ENCODE results near the gene CEP72.

The CEP72 gene

DNA sequence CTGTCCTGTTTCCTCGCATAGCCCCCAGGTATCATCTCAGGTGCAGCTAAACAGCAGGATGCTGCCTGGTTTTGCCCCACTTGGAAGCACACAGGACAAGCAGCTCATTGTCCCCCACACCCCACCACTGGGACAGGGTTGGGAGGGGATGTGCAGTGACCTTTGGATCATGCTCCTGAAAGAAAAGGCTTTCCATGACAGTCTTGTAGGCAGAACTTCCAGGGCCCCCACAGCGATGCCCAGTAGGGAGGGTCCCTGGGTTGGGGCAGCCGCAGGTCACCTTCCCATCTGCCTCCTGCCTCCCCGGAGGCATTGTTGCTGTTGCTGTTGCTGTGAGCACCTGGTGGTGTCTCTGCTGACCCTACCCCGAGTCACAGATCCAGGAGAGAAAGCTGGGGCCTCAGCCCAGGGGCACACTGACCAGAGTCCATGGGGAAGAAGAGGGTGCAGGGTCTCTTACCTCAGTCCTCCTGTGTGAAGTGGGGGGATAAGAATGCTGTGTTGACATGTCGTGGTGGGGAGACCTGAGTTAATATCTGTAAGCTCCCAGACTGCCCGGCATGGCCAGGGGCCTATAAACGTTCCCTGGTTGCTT is 8.5 kb downstream of the CEP72 start:
- H3K9ac ChIP-seq (ENCODE audit: low read depth, low read length) = no peak overlapping the region
- H3K4me1 ChIP-seq (ENCODE audit: insufficient read depth, low read length) = no peaks in the 10 kb centered on the region
- no peaks in the 10 kb centered on the region for H3K9me3 ChIP-seq (ENCODE audit: insufficient read depth, low read length, severe bottlenecking)
- peaks cover 33% of the 10 kb centered on the region for H3K79me2 ChIP-seq (ENCODE audit: insufficient read depth, low read length)
- H4K20me1 ChIP-seq (ENCODE audit: insufficient read depth, low read length) = peaks cover 41% of the 10 kb centered on the region
- peaks cover 91% of the 10 kb centered on the region for H3K36me3 ChIP-seq (ENCODE audit: insufficient read depth, low read length)
- H3K4me2 ChIP-seq (ENCODE audit: insufficient read depth, low read length) = no peak overlapping the region
- no peak overlapping the region for H3K27ac ChIP-seq (ENCODE audit: low read length)
- DNase-seq (no peak), ATAC-seq (ENCODE audit: insufficient read depth, low read depth) (no peak)
- TF ChIP-seq, protein P1, sequence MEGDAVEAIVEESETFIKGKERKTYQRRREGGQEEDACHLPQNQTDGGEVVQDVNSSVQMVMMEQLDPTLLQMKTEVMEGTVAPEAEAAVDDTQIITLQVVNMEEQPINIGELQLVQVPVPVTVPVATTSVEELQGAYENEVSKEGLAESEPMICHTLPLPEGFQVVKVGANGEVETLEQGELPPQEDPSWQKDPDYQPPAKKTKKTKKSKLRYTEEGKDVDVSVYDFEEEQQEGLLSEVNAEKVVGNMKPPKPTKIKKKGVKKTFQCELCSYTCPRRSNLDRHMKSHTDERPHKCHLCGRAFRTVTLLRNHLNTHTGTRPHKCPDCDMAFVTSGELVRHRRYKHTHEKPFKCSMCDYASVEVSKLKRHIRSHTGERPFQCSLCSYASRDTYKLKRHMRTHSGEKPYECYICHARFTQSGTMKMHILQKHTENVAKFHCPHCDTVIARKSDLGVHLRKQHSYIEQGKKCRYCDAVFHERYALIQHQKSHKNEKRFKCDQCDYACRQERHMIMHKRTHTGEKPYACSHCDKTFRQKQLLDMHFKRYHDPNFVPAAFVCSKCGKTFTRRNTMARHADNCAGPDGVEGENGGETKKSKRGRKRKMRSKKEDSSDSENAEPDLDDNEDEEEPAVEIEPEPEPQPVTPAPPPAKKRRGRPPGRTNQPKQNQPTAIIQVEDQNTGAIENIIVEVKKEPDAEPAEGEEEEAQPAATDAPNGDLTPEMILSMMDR (IDR thresholded peaks at IDR 0.05; ENCODE audit: borderline replicate concordance, extremely low read depth, low read length, poor library complexity, severe bottlenecking) = no peak
- TF ChIP-seq EZH2 (IDR thresholded peaks at IDR 0.05; ENCODE audit: borderline replicate concordance, low read depth, low read length, severe bottlenecking) = no peak
- H3K27me3 ChIP-seq (ENCODE audit: insufficient read depth, low read length, poor library complexity) = no peaks in the 10 kb centered on the region
- H3K4me3 ChIP-seq (ENCODE audit: low read depth in 1 of 2, low read length in 2 of 2) = no peak overlapping the region
- H2AFZ ChIP-seq (ENCODE audit: low read depth, low read length) = no peak overlapping the region

DNA sequence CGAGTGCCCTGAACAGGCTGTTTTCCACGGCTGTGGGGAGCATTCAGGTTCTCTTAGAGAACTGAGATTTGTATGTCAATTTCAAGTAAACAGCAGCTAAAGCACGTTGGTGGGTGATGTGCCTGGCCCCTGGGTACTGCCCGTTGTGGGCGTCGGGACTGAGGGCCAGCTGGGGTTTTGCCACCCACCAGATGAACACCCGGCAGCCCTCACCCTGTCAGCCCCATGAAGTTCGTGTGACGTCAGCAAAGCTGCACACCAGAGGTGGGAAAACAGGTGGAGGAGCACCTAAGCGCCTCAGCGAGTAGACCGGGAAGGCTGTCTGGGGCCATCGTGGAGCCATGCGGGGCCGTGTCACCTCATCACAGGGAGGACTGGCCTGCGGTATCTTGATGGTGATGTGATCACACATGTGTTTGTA is 9.2 kb downstream of the CEP72 start:
- no peaks in the 10 kb centered on the region for H3K4me1 ChIP-seq (ENCODE audit: insufficient read depth, low read length)
- H3K79me2 ChIP-seq (ENCODE audit: insufficient read depth, low read length) = peaks cover 26% of the 10 kb centered on the region
- ATAC-seq (ENCODE audit: insufficient read depth, low read depth) (no peak), DNase-seq (no peak)
- no peak overlapping the region for H3K9ac ChIP-seq (ENCODE audit: low read depth, low read length)
- TF ChIP-seq, protein P1 (IDR thresholded peaks at IDR 0.05; ENCODE audit: borderline replicate concordance, extremely low read depth, low read length, poor library complexity, severe bottlenecking) = no peak
- no peak overlapping the region for H3K4me3 ChIP-seq (ENCODE audit: low read depth in 1 of 2, low read length in 2 of 2)
- no peak overlapping the region for H3K27ac ChIP-seq (ENCODE audit: low read length)
- H3K36me3 ChIP-seq (ENCODE audit: insufficient read depth, low read length) = peaks cover 96% of the 10 kb centered on the region
- H2AFZ ChIP-seq (ENCODE audit: low read depth, low read length) = no peak overlapping the region
- no peaks in the 10 kb centered on the region for H3K9me3 ChIP-seq (ENCODE audit: insufficient read depth, low read length, severe bottlenecking)
- no peak overlapping the region for H3K4me2 ChIP-seq (ENCODE audit: insufficient read depth, low read length)
- no peaks in the 10 kb centered on the region for H3K27me3 ChIP-seq (ENCODE audit: insufficient read depth, low read length, poor library complexity)
- peaks cover 43% of the 10 kb centered on the region for H4K20me1 ChIP-seq (ENCODE audit: insufficient read depth, low read length)

DNA sequence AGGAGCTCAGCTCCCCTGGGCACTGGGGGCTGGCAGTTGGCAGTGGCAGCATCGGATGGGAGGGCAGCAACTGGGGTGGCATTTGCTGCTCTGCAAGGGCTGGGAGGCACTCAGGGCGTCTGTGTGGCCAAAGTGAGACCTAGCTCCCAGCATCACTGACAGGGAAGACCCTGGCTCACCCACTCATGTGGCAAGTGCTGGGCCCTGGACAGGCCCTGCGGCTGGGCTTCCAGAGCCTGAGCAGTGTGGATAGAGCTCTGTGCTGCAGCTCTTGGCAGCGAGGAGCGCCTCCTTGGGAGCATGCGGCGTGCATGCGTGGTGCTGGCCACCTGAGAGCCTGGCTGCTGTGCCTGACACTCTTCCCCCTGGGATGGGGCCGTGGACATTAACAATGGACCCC is 10.2 kb downstream of the CEP72 start:
- H3K79me2 ChIP-seq (ENCODE audit: insufficient read depth, low read length) = peaks cover 16% of the 10 kb centered on the region
- H3K36me3 ChIP-seq (ENCODE audit: insufficient read depth, low read length) = peaks cover 96% of the 10 kb centered on the region
- no peak overlapping the region for H3K27ac ChIP-seq (ENCODE audit: low read length)
- DNase-seq (no peak), ATAC-seq (ENCODE audit: insufficient read depth, low read depth) (no peak)
- no peaks in the 10 kb centered on the region for H3K27me3 ChIP-seq (ENCODE audit: insufficient read depth, low read length, poor library complexity)
- H4K20me1 ChIP-seq (ENCODE audit: insufficient read depth, low read length) = peaks cover 33% of the 10 kb centered on the region
- no peaks in the 10 kb centered on the region for H3K4me1 ChIP-seq (ENCODE audit: insufficient read depth, low read length)
- H3K4me2 ChIP-seq (ENCODE audit: insufficient read depth, low read length) = no peak overlapping the region
- no peaks in the 10 kb centered on the region for H3K9me3 ChIP-seq (ENCODE audit: insufficient read depth, low read length, severe bottlenecking)
- H2AFZ ChIP-seq (ENCODE audit: low read depth, low read length) = no peak overlapping the region
- H3K4me3 ChIP-seq (ENCODE audit: low read depth in 1 of 2, low read length in 2 of 2) = no peak overlapping the region
- TF ChIP-seq EZH2 (IDR thresholded peaks at IDR 0.05; ENCODE audit: borderline replicate concordance, low read depth, low read length, severe bottlenecking) = no peak
- TF ChIP-seq, protein P1 (IDR thresholded peaks at IDR 0.05; ENCODE audit: borderline replicate concordance, extremely low read depth, low read length, poor library complexity, severe bottlenecking) = no peak
- no peak overlapping the region for H3K9ac ChIP-seq (ENCODE audit: low read depth, low read length)
